ENCODE results near the gene GAN. TPM values are rescaled to one million over a fixed set of nuclear protein-coding genes. Genes with fewer than 3 reads are reported as not detected.

GAN gene
- total and polyA plus RNA-seq, 10 donors: 0.54 to 10.3 (median 6.1) TPM

DNA sequence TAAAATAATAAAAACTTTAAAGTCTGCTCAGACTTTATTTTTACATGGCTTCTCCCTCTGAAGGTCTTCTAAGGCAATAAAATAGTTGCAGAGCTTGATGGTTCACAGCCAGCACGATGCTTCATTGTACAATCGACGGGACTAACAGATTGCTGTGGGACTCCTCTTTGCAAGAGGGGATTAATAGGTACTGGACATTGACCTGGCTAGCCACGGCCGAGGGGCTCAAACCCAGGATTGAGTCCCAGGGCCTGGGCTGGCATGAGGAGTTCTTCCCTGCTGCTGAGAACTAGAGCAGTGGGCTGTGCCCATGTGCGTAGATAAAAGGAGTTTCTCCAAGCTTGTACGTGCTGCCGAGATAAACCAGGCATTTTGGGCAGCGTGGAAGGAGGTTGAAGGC is 23.6 kb upstream of the GAN start:
- DNase-seq: no peak

DNA sequence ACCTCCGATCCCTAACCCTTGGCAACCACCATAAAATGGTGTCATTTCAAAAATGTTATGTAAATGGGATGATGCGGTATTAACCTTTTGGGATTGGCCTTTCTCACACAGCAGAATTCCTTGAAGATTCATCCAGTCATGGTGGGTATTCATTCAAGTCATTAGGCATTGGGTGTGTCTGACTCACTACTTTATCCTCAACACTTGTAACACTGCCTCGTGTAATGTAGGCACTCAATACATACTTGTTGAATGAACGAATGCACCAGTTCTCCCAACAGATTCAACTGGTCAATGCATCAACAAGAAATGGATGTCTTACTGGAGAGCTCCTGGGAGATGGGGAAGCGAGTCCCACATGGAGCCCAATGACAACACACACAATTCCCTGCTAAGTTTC is 21.8 kb upstream of the GAN start:
- intact Hi-C loops (cut with DNase I; ENCODE audit: low total_unique reads): no loop called here
- Histone ChIP-seq H3K27me3 (replicated peaks in 1 of 7) (peaks cover 0 to 12% (median 0%) of the 10 kb centered on the region in 7 donors), H3K4me3 (no peak overlapping the region), H3K36me3 (no peaks in the 10 kb centered on the region), H3K9me3 (no peaks in the 10 kb centered on the region), H3K4me1 (no peaks in the 10 kb centered on the region), H3K27ac (no peak overlapping the region)
- TF ChIP-seq POLR2A (IDR thresholded peaks at IDR 0.05): no peak
- no peak for TF ChIP-seq POLR2AphosphoS5 (IDR thresholded peaks at IDR 0.05)
- TF ChIP-seq, protein P1, sequence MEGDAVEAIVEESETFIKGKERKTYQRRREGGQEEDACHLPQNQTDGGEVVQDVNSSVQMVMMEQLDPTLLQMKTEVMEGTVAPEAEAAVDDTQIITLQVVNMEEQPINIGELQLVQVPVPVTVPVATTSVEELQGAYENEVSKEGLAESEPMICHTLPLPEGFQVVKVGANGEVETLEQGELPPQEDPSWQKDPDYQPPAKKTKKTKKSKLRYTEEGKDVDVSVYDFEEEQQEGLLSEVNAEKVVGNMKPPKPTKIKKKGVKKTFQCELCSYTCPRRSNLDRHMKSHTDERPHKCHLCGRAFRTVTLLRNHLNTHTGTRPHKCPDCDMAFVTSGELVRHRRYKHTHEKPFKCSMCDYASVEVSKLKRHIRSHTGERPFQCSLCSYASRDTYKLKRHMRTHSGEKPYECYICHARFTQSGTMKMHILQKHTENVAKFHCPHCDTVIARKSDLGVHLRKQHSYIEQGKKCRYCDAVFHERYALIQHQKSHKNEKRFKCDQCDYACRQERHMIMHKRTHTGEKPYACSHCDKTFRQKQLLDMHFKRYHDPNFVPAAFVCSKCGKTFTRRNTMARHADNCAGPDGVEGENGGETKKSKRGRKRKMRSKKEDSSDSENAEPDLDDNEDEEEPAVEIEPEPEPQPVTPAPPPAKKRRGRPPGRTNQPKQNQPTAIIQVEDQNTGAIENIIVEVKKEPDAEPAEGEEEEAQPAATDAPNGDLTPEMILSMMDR (IDR thresholded peaks at IDR 0.05 in 8 of 11, conservative IDR thresholded peaks at IDR 0.05 in 3 of 11): no peak
- 74 to 93% (median 86%) methylated on average over 5 of the region's 5 CpGs for WGBS, 5 donors
- DNase-seq: no peak

More for the DNA sequence above, 23.6 kb upstream of the GAN start:
- Histone ChIP-seq H3K4me3 (no peak overlapping the region), H3K27ac (no peak overlapping the region), H3K36me3 (no peaks in the 10 kb centered on the region), H3K9me3 (no peaks in the 10 kb centered on the region), H3K27me3 (replicated peaks in 1 of 7) (peaks cover 0 to 12% (median 0%) of the 10 kb centered on the region in 7 donors), H3K4me1 (no peaks in the 10 kb centered on the region)
- 84 to 96% (median 90%) methylated on average over 9 of the region's 9 CpGs for WGBS, 5 donors
- TF ChIP-seq POLR2AphosphoS5 (IDR thresholded peaks at IDR 0.05) (no peak), POLR2A (IDR thresholded peaks at IDR 0.05) (no peak)
- TF ChIP-seq, protein P1 (IDR thresholded peaks at IDR 0.05 in 8 of 11, conservative IDR thresholded peaks at IDR 0.05 in 3 of 11): no peak
- intact Hi-C loops (cut with DNase I; ENCODE audit: low total_unique reads): no loop called here

DNA sequence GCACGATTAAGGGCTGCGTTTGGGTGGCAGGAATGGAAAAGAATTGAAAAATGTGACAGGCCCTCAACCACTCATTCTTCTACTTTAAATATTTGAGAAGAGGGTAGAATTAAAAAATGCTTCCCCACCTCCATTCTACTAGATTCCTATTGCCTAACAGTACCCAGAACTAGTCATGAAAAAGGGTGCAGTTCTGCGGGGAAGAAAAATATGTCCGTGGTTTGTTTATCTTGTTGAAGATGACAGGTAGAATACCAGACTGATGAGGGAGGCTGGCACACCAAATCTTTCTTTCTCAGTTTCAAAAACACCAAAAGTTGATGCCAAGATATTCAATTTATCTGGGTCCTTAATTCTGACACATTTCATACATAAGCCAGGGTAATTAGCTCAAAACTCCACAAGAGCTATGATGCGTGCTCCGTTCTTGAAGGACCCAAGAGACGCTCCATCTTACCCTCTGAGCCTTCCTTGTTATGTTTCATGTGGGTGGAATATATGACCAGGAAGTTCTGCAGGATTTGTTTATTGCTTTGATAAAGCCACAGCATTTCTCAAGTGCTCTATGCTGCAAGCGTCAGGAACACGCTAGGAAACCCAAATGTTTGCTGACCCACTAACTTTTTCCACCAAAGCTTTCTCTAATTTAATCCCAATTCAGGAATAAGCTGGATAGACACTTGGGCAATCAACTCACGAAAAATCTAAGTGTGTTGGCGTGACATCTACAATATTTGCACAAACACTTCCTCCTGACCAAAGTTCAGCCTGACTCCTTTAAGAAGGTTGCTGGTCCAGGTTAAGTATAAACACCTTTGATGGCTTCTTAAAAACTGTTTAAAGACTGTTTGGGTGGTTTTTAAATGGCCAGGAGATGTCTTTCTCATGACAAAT is 20.6 kb upstream of the GAN start:
- Histone ChIP-seq H3K36me3 (no peaks in the 10 kb centered on the region), H3K27ac (no peak overlapping the region), H3K9me3 (no peaks in the 10 kb centered on the region), H3K27me3 (replicated peaks in 1 of 7) (peaks cover 0 to 12% (median 0%) of the 10 kb centered on the region in 7 donors), H3K4me1 (no peaks in the 10 kb centered on the region), H3K4me3 (no peak overlapping the region)
- WGBS, 5 donors: 60 to 73% (median 66%) methylated on average over 11 of the region's 11 CpGs
- intact Hi-C loops (cut with DNase I; ENCODE audit: low total_unique reads): no loop called here
- DNase-seq: no peak
- TF ChIP-seq POLR2A (IDR thresholded peaks at IDR 0.05) (no peak), POLR2AphosphoS5 (IDR thresholded peaks at IDR 0.05) (no peak)
- TF ChIP-seq, protein P1 (IDR thresholded peaks at IDR 0.05 in 8 of 11, conservative IDR thresholded peaks at IDR 0.05 in 3 of 11): no peak

DNA sequence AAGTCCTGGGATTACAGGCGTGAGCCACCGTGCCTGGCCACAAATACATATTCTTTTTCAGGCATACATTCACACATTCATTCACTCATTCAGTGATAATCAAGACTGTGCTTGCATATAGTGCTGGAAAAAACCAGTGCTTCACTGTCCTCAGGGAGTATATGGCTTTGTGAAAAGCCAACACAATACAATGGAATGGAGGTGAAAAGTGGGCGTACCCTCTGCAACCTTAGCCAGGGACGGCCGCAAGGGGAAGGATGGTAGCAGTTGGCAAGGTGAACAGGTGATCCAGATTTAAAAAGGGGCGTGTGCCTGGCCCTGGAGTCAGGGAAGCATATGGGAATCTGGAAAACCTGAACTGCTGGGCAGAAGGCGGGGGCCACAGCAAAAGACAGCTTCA is 18.1 kb upstream of the GAN start:
- no peak overlapping the region for H3K27ac ChIP-seq
- no peak for DNase-seq
- H3K9me3 ChIP-seq: no peaks in the 10 kb centered on the region
- no peaks in the 10 kb centered on the region for H3K4me1 ChIP-seq
- TF ChIP-seq POLR2AphosphoS5 (IDR thresholded peaks at IDR 0.05) (no peak), POLR2A (IDR thresholded peaks at IDR 0.05) (no peak)
- TF ChIP-seq, protein P1 (IDR thresholded peaks at IDR 0.05 in 8 of 11, conservative IDR thresholded peaks at IDR 0.05 in 3 of 11): no peak
- intact Hi-C loops (cut with DNase I; ENCODE audit: low total_unique reads): no loop called here
- peaks cover 0 to 7% (median 0%) of the 10 kb centered on the region in 7 donors for H3K27me3 ChIP-seq (replicated peaks in 1 of 7)
- no peaks in the 10 kb centered on the region for H3K36me3 ChIP-seq
- 71 to 90% (median 86%) methylated on average over 7 of the region's 7 CpGs for WGBS, 5 donors
- no peak overlapping the region for H3K4me3 ChIP-seq

Measured in spleen (tissue), 11 donors.